HCT116 (cell line): ENCODE measurements around the gene OSTM1. TPM values are rescaled to one million over a fixed set of nuclear protein-coding genes. Genes with fewer than 3 reads are reported as not detected.

Experiments used
- ATAC-seq: fragments of 200-7000 bp; cut with Tn5 transposase; 2 replicates; pipeline ENCODE4 v1.9.1; 2020; ENCODE audit warnings: mild to moderate bottlenecking, moderate library complexity
- BruUV-seq: library from RNA; stranded (reverse); fragments of 400-500 nt; replicated peaks from 2 replicates; lab custom pipeline; 2021; lab: Mats Ljungman, UMichigan
- CTCF ChIA-PET: fragments of 300-600 bp; sonication (Branson Sonifier 250); formaldehyde crosslinking; loops from one replicate; lab custom pipeline; 2021; ENCODE audit warnings: antibody characterized with exemption; lab: Charles Lee
- POLR2A ChIA-PET: fragments of 300-600, 350-600 bp; sonication (Branson Sonifier 250); formaldehyde crosslinking; loops from one replicate; lab custom pipeline; 2021; ENCODE audit warnings: antibody characterized with exemption; lab: Charles Lee
- RAD21 ChIA-PET, 2 experiments: fragments of 300-600 bp; sonication (Branson Sonifier 250); formaldehyde crosslinking; loops; one replicate each; lab custom pipeline; 2023; ENCODE audit warnings: low total read pairs in 2 of 2; ENCODE audit not compliant: uncharacterized antibody in 2 of 2, unreplicated experiment in 2 of 2, low non-redundant PET in 1 of 2; lab: Charles Lee
- DNase-seq: peaks from one replicate; pipeline ENCODE4 v3.0.0-alpha.2; 2010; ENCODE audit warnings: low read depth, low spot score
- H2AFZ ChIP-seq: fragments of 200-600 bp; shearing (Covaris generic), sonication (generic); 2 replicates; pipeline ENCODE4 v1.6.1; 2017; ENCODE audit warnings: low read depth, mixed run types, mixed read lengths, antibody characterized with exemption, low read length; ENCODE audit not compliant: poor library complexity, severe bottlenecking
- H3K27ac ChIP-seq: 2 replicates; pipeline ENCODE4 v1.5.1; 2012; ENCODE audit warnings: low read depth, low read length
- H3K27me3 ChIP-seq: fragments of 200-600 bp; sonication (generic); 2 replicates; pipeline ENCODE4 v1.6.1; 2016; ENCODE audit warnings: mixed run types, low read length, mixed read lengths; ENCODE audit not compliant: insufficient read depth
- H3K36me3 ChIP-seq, 2 experiments: fragments of 200-500 bp in 1 of 2; fragments of 200-600 bp in 1 of 2; sonication (Bioruptor generic) in 1 of 2; sonication (generic) in 1 of 2; 2 replicates each; pipeline versions ENCODE4 v1.5.1 to v1.6.1; 2014 to 2016; ENCODE audit warnings: low read length in 2 of 2, inconsistent platforms in 1 of 2, mixed read lengths in 1 of 2, mixed run types in 1 of 2; ENCODE audit not compliant: insufficient read depth in 2 of 2, control insufficient read depth in 1 of 2
- H3K4me1 ChIP-seq, 2 experiments: fragments of 200-600 bp in 1 of 2; sonication (generic) in 1 of 2; 2 replicates each; pipeline versions ENCODE4 v1.5.1 to v1.6.1; 2012 to 2017; ENCODE audit warnings: low read length in 2 of 2, inconsistent platforms in 1 of 2, mild to moderate bottlenecking in 1 of 2, mixed read lengths in 1 of 2, mixed run types in 1 of 2, moderate library complexity in 1 of 2; ENCODE audit not compliant: insufficient read depth in 2 of 2, control insufficient read depth in 1 of 2
- H3K4me2 ChIP-seq: fragments of 200-600 bp; sonication (generic); 2 replicates; pipeline ENCODE4 v1.6.1; 2017; ENCODE audit warnings: mixed run types, low read length, mixed read lengths
- H3K4me3 ChIP-seq, 2 experiments: fragments of 200-600 bp in 1 of 2; sonication (generic) in 1 of 2; replicated peaks in 1 of 2; 2 replicates each; pipeline ENCODE4 v1.5.1; 2011 to 2016; ENCODE audit warnings: low read length in 2 of 2, control low read depth in 1 of 2, low read depth in 1 of 2, mild to moderate bottlenecking in 1 of 2, mixed read lengths in 1 of 2, mixed run types in 1 of 2
- H3K79me2 ChIP-seq: fragments of 200-600 bp; sonication (generic); 2 replicates; pipeline ENCODE4 v1.6.1; 2017; ENCODE audit warnings: mild to moderate bottlenecking, mixed run types, low read length, moderate library complexity, mixed read lengths; ENCODE audit not compliant: insufficient read depth
- H3K9ac ChIP-seq: fragments of 200-600 bp; sonication (generic); 2 replicates; pipeline ENCODE4 v1.6.1; 2016; ENCODE audit warnings: low read length, mixed read lengths
- H3K9me2 ChIP-seq: fragments of 200-600 bp; sonication (generic), shearing (Covaris generic); 2 replicates; pipeline ENCODE4 v1.6.1; 2017; ENCODE audit warnings: mixed run types, mild to moderate bottlenecking, moderate library complexity; ENCODE audit not compliant: insufficient read depth
- H3K9me3 ChIP-seq, 2 experiments: fragments of 200-500 bp in 1 of 2; fragments of 200-600 bp in 1 of 2; sonication (Bioruptor generic) in 1 of 2; sonication (generic) in 1 of 2; 2 replicates each; pipeline ENCODE4 v1.6.1; 2014 to 2017; ENCODE audit warnings: low read length in 2 of 2, mixed read lengths in 2 of 2, inconsistent platforms in 1 of 2, low read depth in 1 of 2, mild to moderate bottlenecking in 1 of 2, mixed run types in 1 of 2, moderate library complexity in 1 of 2; ENCODE audit not compliant: control insufficient read depth in 1 of 2, insufficient read depth in 1 of 2
- H4K20me1 ChIP-seq: fragments of 200-600 bp; sonication (generic), shearing (Covaris generic); 2 replicates; pipeline ENCODE4 v1.6.1; 2017; ENCODE audit warnings: mixed run types, mild to moderate bottlenecking, moderate library complexity; ENCODE audit not compliant: insufficient read depth
- CBX3 ChIP-seq: IDR thresholded peaks from 2 replicates; pipeline ENCODE4 v1.6.1; 2012; ENCODE audit warnings: low read depth
- CEBPB ChIP-seq: IDR thresholded peaks from 2 replicates; pipeline ENCODE4 v1.6.1; 2012; ENCODE audit warnings: low read depth
- EGR1 ChIP-seq: IDR thresholded peaks from 2 replicates; pipeline ENCODE4 v1.6.1; 2012; ENCODE audit warnings: low read depth
- EZH2 ChIP-seq: fragments of 200-600 bp; sonication (generic); IDR thresholded peaks from 2 replicates; pipeline ENCODE4 v1.6.1; 2017; ENCODE audit warnings: antibody characterized with exemption, mixed run types
- EZH2phosphoT487 ChIP-seq: fragments of 200-600 bp; IDR thresholded peaks from 2 replicates; pipeline ENCODE4 v1.6.1; 2018; ENCODE audit warnings: antibody characterized with exemption, borderline replicate concordance
- JUND ChIP-seq: IDR thresholded peaks from 2 replicates; pipeline ENCODE4 v1.6.1; 2012
- POLR2A ChIP-seq: IDR thresholded peaks from 2 replicates; pipeline ENCODE4 v1.7.0; 2011; ENCODE audit warnings: borderline replicate concordance; ENCODE audit not compliant: insufficient read depth, insufficient read length; ENCODE audit errors: extremely low read depth
- RAD21 ChIP-seq: IDR thresholded peaks from 2 replicates; pipeline ENCODE4 v1.6.1; 2012; ENCODE audit warnings: low read depth, mild to moderate bottlenecking
- SIN3A ChIP-seq: IDR thresholded peaks from 2 replicates; pipeline ENCODE4 v1.6.1; 2012; ENCODE audit warnings: low read depth
- SP1 ChIP-seq: IDR thresholded peaks from 2 replicates; pipeline ENCODE4 v1.6.1; 2012; ENCODE audit warnings: low read depth
- SRF ChIP-seq: IDR thresholded peaks from 2 replicates; pipeline ENCODE4 v1.6.1; 2012; ENCODE audit warnings: low read depth
- TCF7L2 ChIP-seq: IDR thresholded peaks from 2 replicates; pipeline ENCODE4 v1.7.0; 2011; ENCODE audit warnings: borderline replicate concordance, inconsistent platforms; ENCODE audit not compliant: insufficient read depth, insufficient read length; ENCODE audit errors: extremely low read depth
- YY1 ChIP-seq: IDR thresholded peaks from 2 replicates; pipeline ENCODE4 v1.6.1; 2011; ENCODE audit warnings: low read length, low read depth, moderate library complexity, mild to moderate bottlenecking; ENCODE audit not compliant: insufficient replicate concordance; ENCODE audit errors: extremely low read depth
- intact Hi-C: fragments of 100-400 bp; cut with micrococcal nuclease; formaldehyde crosslinking; loops from 2 replicates; pipeline ENCODE4 v1.10.0; 2022
- total RNA-seq: library from RNA; stranded (reverse); gene quantifications from one replicate; pipeline ENCODE4 v1.2.1, GENCODE V29; 2021; ENCODE audit not compliant: unreplicated experiment
- TF ChIP-seq, protein P1 (sequence below): IDR thresholded peaks from 2 replicates; pipeline ENCODE4 v1.6.1; 2012; ENCODE audit warnings: low read depth
- TF ChIP-seq, protein P2 (sequence below): IDR thresholded peaks from 2 replicates; pipeline ENCODE4 v1.6.1; 2011; ENCODE audit warnings: mild to moderate bottlenecking, low read length, moderate library complexity; ENCODE audit not compliant: insufficient replicate concordance; ENCODE audit errors: extremely low read depth
- TF ChIP-seq, protein P3 (sequence below), 3 experiments: fragments of 200-600 bp in 1 of 3; sonication (generic) in 1 of 3; IDR thresholded peaks in 2 of 3; conservative IDR thresholded peaks in 1 of 3; 2 replicates each; pipeline ENCODE4 v1.5.1; 2012 to 2017; ENCODE audit warnings: low read depth in 2 of 3, low read length in 2 of 3, antibody characterized with exemption in 1 of 3, borderline replicate concordance in 1 of 3, control low read depth in 1 of 3, mild to moderate bottlenecking in 1 of 3, mixed read lengths in 1 of 3, mixed run types in 1 of 3, moderate library complexity in 1 of 3; ENCODE audit not compliant: insufficient read depth in 1 of 3

The OSTM1 gene
- total RNA-seq, 1 experiment from 2014 or later: 11.2 TPM

DNA sequence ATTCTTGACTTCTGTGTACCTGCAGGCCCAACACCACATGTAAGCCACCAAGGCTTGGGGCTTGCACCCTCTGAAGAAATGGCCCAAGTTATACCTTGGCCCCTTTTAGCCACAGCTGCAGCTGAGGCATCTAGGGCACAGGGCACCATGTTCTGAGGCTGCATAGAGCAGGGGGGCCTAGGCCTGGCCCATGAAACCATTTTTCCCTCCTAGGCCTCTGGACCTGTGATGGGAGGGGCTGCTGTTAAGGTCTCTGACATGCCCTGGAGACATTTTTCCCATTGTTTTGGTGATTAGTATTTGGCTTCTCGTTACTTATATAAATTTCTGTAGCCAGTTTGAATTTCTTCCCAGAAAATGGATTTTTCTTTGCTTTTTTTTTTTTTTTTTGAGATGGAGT lies 66.2 kb downstream of the OSTM1 start:
- Histone ChIP-seq H3K9ac (no peak overlapping the region), H3K27ac (no peak overlapping the region), H3K4me3 (no peak overlapping the region)
- no TSS peak for BruUV-seq
- TF ChIP-seq CBX3: no peak
- TF ChIP-seq SP1: no peak
- no peak for TF ChIP-seq RAD21
- TF ChIP-seq, protein P1, sequence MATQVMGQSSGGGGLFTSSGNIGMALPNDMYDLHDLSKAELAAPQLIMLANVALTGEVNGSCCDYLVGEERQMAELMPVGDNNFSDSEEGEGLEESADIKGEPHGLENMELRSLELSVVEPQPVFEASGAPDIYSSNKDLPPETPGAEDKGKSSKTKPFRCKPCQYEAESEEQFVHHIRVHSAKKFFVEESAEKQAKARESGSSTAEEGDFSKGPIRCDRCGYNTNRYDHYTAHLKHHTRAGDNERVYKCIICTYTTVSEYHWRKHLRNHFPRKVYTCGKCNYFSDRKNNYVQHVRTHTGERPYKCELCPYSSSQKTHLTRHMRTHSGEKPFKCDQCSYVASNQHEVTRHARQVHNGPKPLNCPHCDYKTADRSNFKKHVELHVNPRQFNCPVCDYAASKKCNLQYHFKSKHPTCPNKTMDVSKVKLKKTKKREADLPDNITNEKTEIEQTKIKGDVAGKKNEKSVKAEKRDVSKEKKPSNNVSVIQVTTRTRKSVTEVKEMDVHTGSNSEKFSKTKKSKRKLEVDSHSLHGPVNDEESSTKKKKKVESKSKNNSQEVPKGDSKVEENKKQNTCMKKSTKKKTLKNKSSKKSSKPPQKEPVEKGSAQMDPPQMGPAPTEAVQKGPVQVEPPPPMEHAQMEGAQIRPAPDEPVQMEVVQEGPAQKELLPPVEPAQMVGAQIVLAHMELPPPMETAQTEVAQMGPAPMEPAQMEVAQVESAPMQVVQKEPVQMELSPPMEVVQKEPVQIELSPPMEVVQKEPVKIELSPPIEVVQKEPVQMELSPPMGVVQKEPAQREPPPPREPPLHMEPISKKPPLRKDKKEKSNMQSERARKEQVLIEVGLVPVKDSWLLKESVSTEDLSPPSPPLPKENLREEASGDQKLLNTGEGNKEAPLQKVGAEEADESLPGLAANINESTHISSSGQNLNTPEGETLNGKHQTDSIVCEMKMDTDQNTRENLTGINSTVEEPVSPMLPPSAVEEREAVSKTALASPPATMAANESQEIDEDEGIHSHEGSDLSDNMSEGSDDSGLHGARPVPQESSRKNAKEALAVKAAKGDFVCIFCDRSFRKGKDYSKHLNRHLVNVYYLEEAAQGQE: no peak
- no peak for TF ChIP-seq CEBPB
- no peak for TF ChIP-seq SRF
- no peak for TF ChIP-seq JUND
- TF ChIP-seq EZH2phosphoT487: no peak
- no peak for TF ChIP-seq POLR2A
- TF ChIP-seq, protein P2, sequence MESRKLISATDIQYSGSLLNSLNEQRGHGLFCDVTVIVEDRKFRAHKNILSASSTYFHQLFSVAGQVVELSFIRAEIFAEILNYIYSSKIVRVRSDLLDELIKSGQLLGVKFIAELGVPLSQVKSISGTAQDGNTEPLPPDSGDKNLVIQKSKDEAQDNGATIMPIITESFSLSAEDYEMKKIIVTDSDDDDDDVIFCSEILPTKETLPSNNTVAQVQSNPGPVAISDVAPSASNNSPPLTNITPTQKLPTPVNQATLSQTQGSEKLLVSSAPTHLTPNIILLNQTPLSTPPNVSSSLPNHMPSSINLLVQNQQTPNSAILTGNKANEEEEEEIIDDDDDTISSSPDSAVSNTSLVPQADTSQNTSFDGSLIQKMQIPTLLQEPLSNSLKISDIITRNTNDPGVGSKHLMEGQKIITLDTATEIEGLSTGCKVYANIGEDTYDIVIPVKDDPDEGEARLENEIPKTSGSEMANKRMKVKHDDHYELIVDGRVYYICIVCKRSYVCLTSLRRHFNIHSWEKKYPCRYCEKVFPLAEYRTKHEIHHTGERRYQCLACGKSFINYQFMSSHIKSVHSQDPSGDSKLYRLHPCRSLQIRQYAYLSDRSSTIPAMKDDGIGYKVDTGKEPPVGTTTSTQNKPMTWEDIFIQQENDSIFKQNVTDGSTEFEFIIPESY: no peak
- TF ChIP-seq, protein P3, sequence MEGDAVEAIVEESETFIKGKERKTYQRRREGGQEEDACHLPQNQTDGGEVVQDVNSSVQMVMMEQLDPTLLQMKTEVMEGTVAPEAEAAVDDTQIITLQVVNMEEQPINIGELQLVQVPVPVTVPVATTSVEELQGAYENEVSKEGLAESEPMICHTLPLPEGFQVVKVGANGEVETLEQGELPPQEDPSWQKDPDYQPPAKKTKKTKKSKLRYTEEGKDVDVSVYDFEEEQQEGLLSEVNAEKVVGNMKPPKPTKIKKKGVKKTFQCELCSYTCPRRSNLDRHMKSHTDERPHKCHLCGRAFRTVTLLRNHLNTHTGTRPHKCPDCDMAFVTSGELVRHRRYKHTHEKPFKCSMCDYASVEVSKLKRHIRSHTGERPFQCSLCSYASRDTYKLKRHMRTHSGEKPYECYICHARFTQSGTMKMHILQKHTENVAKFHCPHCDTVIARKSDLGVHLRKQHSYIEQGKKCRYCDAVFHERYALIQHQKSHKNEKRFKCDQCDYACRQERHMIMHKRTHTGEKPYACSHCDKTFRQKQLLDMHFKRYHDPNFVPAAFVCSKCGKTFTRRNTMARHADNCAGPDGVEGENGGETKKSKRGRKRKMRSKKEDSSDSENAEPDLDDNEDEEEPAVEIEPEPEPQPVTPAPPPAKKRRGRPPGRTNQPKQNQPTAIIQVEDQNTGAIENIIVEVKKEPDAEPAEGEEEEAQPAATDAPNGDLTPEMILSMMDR (IDR thresholded peaks at IDR 0.05 in 2 of 3, conservative IDR thresholded peaks at IDR 0.05 in 1 of 3; ENCODE audit: borderline replicate concordance in 1 of 3, insufficient read depth in 1 of 3, low read depth in 2 of 3, low read length in 2 of 3): no peak
- no peak for TF ChIP-seq EGR1
- no peak for TF ChIP-seq EZH2
- no peak for TF ChIP-seq YY1
- no peak for TF ChIP-seq TCF7L2
- no peak for TF ChIP-seq SIN3A
- TF ChIP-seq, all 23 proteins: peak for 0
- RAD21 ChIA-PET: no interaction called here
- DNase-seq (no peak), ATAC-seq (no peak)
- no peaks in the 10 kb centered on the region for H3K36me3 ChIP-seq
- CTCF ChIA-PET: no interaction called here
- H3K4me1 ChIP-seq: no peaks in the 10 kb centered on the region
- peaks cover 0 to 7% of the 10 kb centered on the region in 2 experiments; a peak in 1 of 4 replicates for H3K9me3 ChIP-seq
- POLR2A ChIA-PET: no interaction called here
- no peaks in the 10 kb centered on the region for H3K27me3 ChIP-seq
- no peaks in the 10 kb centered on the region for H3K9me2 ChIP-seq
- H4K20me1 ChIP-seq: no peaks in the 10 kb centered on the region
- intact Hi-C loops: no loop called here
- H2AFZ ChIP-seq: no peak overlapping the region
- no peaks in the 10 kb centered on the region for H3K79me2 ChIP-seq
- no peak overlapping the region for H3K4me2 ChIP-seq
